Karpas-422 (cell line): ENCODE measurements around the gene HOXC12. TPM values are rescaled to one million over a fixed set of nuclear protein-coding genes. Genes with fewer than 3 reads are reported as not detected.

ENCODE experiments used
- DNase-seq: peaks from one replicate; pipeline ENCODE4 v3.0.0-alpha.2; 2015
- H2AFZ ChIP-seq: fragments of 200-600 bp; sonication (generic); 2 replicates; pipeline ENCODE4 v1.6.1; 2014; ENCODE audit warnings: antibody characterized with exemption, low read length, mixed read lengths
- H3K27ac ChIP-seq: fragments of 200-600 bp; sonication (generic); 2 replicates; pipeline ENCODE4 v1.5.1; 2014; ENCODE audit warnings: mild to moderate bottlenecking, low read length, moderate library complexity
- H3K27me3 ChIP-seq: fragments of 200-600 bp; sonication (generic); 2 replicates; pipeline ENCODE4 v1.6.1; 2014; ENCODE audit warnings: low read length, mixed read lengths
- H3K36me3 ChIP-seq: fragments of 200-600 bp; sonication (generic); 2 replicates; pipeline ENCODE4 v1.6.1; 2014; ENCODE audit warnings: low read length, mixed read lengths; ENCODE audit not compliant: insufficient read depth
- H3K4me1 ChIP-seq: fragments of 200-600 bp; sonication (generic); 2 replicates; pipeline ENCODE4 v1.6.1; 2014; ENCODE audit warnings: mild to moderate bottlenecking, low read length, mixed read lengths
- H3K4me2 ChIP-seq: fragments of 200-600 bp; sonication (generic); 2 replicates; pipeline ENCODE4 v1.6.1; 2014; ENCODE audit warnings: low read length, low read depth, mild to moderate bottlenecking; ENCODE audit not compliant: poor library complexity, severe bottlenecking
- H3K4me3 ChIP-seq: fragments of 200-600 bp; sonication (generic); 2 replicates; pipeline ENCODE4 v1.5.1; 2014; ENCODE audit warnings: mild to moderate bottlenecking, antibody characterized with exemption, low read length, mixed read lengths
- H3K79me2 ChIP-seq: fragments of 200-600 bp; sonication (generic); 2 replicates; pipeline ENCODE4 v1.6.1; 2014; ENCODE audit warnings: mild to moderate bottlenecking, low read length, mixed read lengths
- H3K9ac ChIP-seq: fragments of 200-600 bp; sonication (generic); 2 replicates; pipeline ENCODE4 v1.6.0; 2014; ENCODE audit warnings: low read length
- H3K9me2 ChIP-seq: fragments of 200-600 bp; sonication (generic), shearing (Covaris generic); replicated peaks from 2 replicates; pipeline ENCODE4 v1.6.0; 2014; ENCODE audit warnings: mild to moderate bottlenecking, low read length, moderate library complexity; ENCODE audit not compliant: insufficient read depth
- H3K9me3 ChIP-seq: fragments of 300-700, 200-600 bp; sonication (generic); 2 replicates; pipeline ENCODE4 v1.6.1; 2014; ENCODE audit warnings: low read length, mixed read lengths
- H4K20me1 ChIP-seq: fragments of 200-600 bp; sonication (generic); 2 replicates; pipeline ENCODE4 v1.6.1; 2014; ENCODE audit warnings: mild to moderate bottlenecking, antibody characterized with exemption, low read length, low read depth; ENCODE audit not compliant: insufficient read depth
- total RNA-seq: library from RNA; depleted of rRNA; stranded (reverse); fragments of >200 nt; shearing (Covaris generic); gene quantifications from 2 replicates; pipeline ENCODE4 v1.2.3, GENCODE V29; 2014; ENCODE audit warnings: low replicate concordance

The HOXC12 gene
- total RNA-seq, 1 experiment from 2014 or later = not detected

DNA sequence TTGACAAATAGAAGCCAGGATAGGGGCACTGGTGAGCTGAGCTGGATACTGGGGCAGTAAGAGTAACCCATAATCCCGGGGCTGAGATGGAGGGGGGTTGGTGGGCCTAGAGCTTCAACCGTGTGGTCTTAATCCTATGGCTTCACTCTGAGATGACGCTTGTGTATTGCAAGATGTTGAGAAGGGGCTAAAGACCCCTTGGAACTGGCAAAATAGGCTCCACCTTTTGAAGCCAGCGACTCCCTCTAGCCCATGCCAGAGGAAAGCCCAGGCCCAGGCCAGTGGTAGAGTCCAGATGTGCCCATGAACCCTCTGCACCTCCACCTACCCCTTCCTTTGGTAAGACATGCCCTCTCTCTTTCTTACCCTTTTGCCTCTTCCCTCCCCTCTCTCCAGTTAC is 4.6 kb downstream of the HOXC12 start:
- Histone ChIP-seq H2AFZ (no peak overlapping the region), H3K27ac (no peak overlapping the region), H3K4me3 (no peak overlapping the region), H3K9me3 (no peaks in the 10 kb centered on the region), H3K79me2 (no peaks in the 10 kb centered on the region), H3K9me2 (no peaks in the 10 kb centered on the region), H3K36me3 (no peaks in the 10 kb centered on the region), H3K4me1 (no peaks in the 10 kb centered on the region; the same call in 1 of the 2 replicates), H3K4me2 (no peak overlapping the region), H4K20me1 (no peaks in the 10 kb centered on the region; the same call in 1 of the 2 replicates), H3K27me3 (no peaks in the 10 kb centered on the region), H3K9ac (no peak overlapping the region)
- DNase-seq = no peak

- H3K4me1 ChIP-seq = peaks cover 11% of the 10 kb centered on the region
- H3K9me3 ChIP-seq = no peaks in the 10 kb centered on the region
- no peaks in the 10 kb centered on the region; the same call in 1 of the 2 replicates for H4K20me1 ChIP-seq
- H3K79me2 ChIP-seq = no peaks in the 10 kb centered on the region
- no peak overlapping the region for H3K27ac ChIP-seq
- H3K27me3 ChIP-seq = no peaks in the 10 kb centered on the region
- no peak for DNase-seq
- no peaks in the 10 kb centered on the region for H3K36me3 ChIP-seq
- no peaks in the 10 kb centered on the region for H3K9me2 ChIP-seq
- no peak overlapping the region for H3K4me2 ChIP-seq
- H3K4me3 ChIP-seq = no peak overlapping the region
- H3K9ac ChIP-seq = no peak overlapping the region
- H2AFZ ChIP-seq = no peak overlapping the region
Observed at GRCh38 chr12:53960187-53961024, 5.7 kb downstream of the HOXC12 start.

DNA sequence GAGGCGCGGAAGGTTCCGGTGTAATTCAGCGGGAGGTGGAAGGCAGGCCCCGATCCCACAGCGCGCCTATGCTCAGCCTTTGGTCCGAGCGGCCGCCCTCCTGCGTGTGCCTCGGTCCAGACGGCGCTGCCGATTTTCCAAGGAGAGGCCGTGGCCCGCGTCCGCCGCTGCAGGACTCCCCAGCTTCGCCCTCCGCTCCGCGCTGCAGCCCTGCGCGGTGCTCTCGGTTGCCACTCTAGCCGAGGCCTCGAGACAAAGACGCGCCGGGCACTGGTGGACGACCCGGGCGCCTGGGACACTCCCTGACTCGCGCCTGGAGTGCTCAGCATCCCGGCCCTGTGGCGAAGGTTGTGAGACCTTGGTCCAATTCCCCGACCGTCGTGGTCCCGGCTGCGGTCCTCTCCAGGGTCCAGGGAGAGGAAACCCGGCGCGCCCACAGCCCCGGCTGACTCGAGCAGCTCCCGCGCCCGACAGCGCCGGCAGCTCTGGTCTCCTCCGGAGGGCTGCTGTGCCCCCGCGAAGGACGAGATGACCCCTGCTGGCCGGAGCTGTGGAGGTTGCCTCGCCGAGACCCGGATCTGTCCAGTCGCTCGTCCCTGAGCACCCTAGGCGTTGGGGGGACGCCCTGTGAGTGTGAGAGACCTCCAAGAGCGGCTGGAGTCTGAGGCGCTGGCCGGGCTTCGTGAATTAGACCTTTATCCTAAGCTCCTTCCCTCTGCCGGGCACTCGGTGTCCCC is 6.5 kb downstream of the HOXC12 start:
- no peaks in the 10 kb centered on the region for H3K79me2 ChIP-seq
- H3K36me3 ChIP-seq = no peaks in the 10 kb centered on the region
- H3K4me3 ChIP-seq = no peak overlapping the region
- H3K9me3 ChIP-seq = no peaks in the 10 kb centered on the region
- no peak overlapping the region for H2AFZ ChIP-seq
- H3K9me2 ChIP-seq = no peaks in the 10 kb centered on the region
- H3K4me2 ChIP-seq = no peak overlapping the region
- no peaks in the 10 kb centered on the region for H3K27me3 ChIP-seq
- no peak overlapping the region for H3K9ac ChIP-seq
- no peak overlapping the region for H3K27ac ChIP-seq
- H4K20me1 ChIP-seq = no peaks in the 10 kb centered on the region; the same call in 1 of the 2 replicates
- H3K4me1 ChIP-seq = peaks cover 11% of the 10 kb centered on the region
- no peak for DNase-seq

DNA sequence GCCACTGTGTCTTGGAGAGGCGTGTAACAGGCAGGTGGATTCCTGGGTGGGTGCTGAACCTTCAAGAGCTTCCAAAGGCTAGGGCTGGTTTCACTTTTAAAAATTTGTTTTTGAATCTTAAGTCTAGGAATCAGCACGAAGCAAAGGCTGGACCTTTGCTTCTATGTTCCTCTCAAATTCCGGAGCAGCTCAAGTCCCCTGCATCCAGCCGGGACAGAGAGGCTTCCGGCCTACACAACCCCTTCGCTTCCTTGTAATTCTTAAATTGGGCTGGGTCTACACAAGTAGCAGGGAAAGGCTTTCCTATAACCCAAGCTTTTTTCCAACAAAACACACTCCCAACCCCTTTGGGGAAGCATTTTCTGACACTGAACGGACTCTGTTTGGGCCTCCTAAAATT is 8.3 kb downstream of the HOXC12 start:
- H2AFZ ChIP-seq = no peak overlapping the region
- H3K9me3 ChIP-seq = no peaks in the 10 kb centered on the region
- no peaks in the 10 kb centered on the region for H3K27me3 ChIP-seq
- DNase-seq = no peak
- H3K9ac ChIP-seq = no peak overlapping the region
- no peak overlapping the region for H3K4me3 ChIP-seq
- no peak overlapping the region for H3K4me2 ChIP-seq
- peaks cover 11% of the 10 kb centered on the region for H3K4me1 ChIP-seq
- no peaks in the 10 kb centered on the region for H3K79me2 ChIP-seq
- H3K27ac ChIP-seq = no peak overlapping the region
- H3K9me2 ChIP-seq = no peaks in the 10 kb centered on the region
- no peaks in the 10 kb centered on the region; the same call in 1 of the 2 replicates for H4K20me1 ChIP-seq
- H3K36me3 ChIP-seq = no peaks in the 10 kb centered on the region

- no peaks in the 10 kb centered on the region for H3K9me3 ChIP-seq
- H3K79me2 ChIP-seq = no peaks in the 10 kb centered on the region
- H3K36me3 ChIP-seq = no peaks in the 10 kb centered on the region
- H3K9me2 ChIP-seq = no peaks in the 10 kb centered on the region
- H3K27ac ChIP-seq = no peak overlapping the region
- H4K20me1 ChIP-seq = no peaks in the 10 kb centered on the region; the same call in 1 of the 2 replicates
- no peak overlapping the region for H3K4me3 ChIP-seq
- H3K4me1 ChIP-seq = peaks cover 11% of the 10 kb centered on the region
- no peak overlapping the region for H3K9ac ChIP-seq
- H3K27me3 ChIP-seq = no peaks in the 10 kb centered on the region
- no peak for DNase-seq
- no peak overlapping the region for H3K4me2 ChIP-seq
- H2AFZ ChIP-seq = no peak overlapping the region
Observed at GRCh38 chr12:53963434-53964314, 9.0 kb downstream of the HOXC12 start.

- Histone ChIP-seq H4K20me1 (no peaks in the 10 kb centered on the region; the same call in 1 of the 2 replicates), H3K4me3 (no peak overlapping the region), H3K4me2 (no peak overlapping the region), H3K36me3 (no peaks in the 10 kb centered on the region), H3K4me1 (peaks cover 11% of the 10 kb centered on the region), H2AFZ (no peak overlapping the region), H3K79me2 (no peaks in the 10 kb centered on the region), H3K27me3 (no peaks in the 10 kb centered on the region), H3K9me2 (no peaks in the 10 kb centered on the region), H3K9ac (no peak overlapping the region), H3K27ac (no peak overlapping the region), H3K9me3 (no peaks in the 10 kb centered on the region)
- DNase-seq = no peak
Observed at GRCh38 chr12:53964315-53964713, 9.6 kb downstream of the HOXC12 start.

GRCh38 chr12:53965281-53966084 is 10.8 kb downstream of the HOXC12 start:
- DNase-seq = no peak
- no peak overlapping the region for H2AFZ ChIP-seq
- H3K4me2 ChIP-seq = no peak overlapping the region

More at GRCh38 chr12:53965281-53966084, 10.8 kb downstream of the HOXC12 start:
- H3K4me1 ChIP-seq = peaks cover 11% of the 10 kb centered on the region
- no peak overlapping the region for H3K9ac ChIP-seq
- no peak overlapping the region for H3K27ac ChIP-seq
- H3K4me3 ChIP-seq = no peak overlapping the region
- H3K79me2 ChIP-seq = no peaks in the 10 kb centered on the region
- no peaks in the 10 kb centered on the region for H3K36me3 ChIP-seq
- H3K9me2 ChIP-seq = no peaks in the 10 kb centered on the region
- no peaks in the 10 kb centered on the region for H3K27me3 ChIP-seq
- no peaks in the 10 kb centered on the region; the same call in 1 of the 2 replicates for H4K20me1 ChIP-seq
- no peaks in the 10 kb centered on the region for H3K9me3 ChIP-seq
